ENCODE results near the gene EXOC6B. TPM values are rescaled to one million over a fixed set of nuclear protein-coding genes. Genes with fewer than 3 reads are reported as not detected.

Gene EXOC6B
- total RNA-seq, 4 donors from 2014 or later = 14.6 to 49.6 (median 19.3) TPM

GRCh38 chr2:72204786-72205503 is 620.9 kb downstream of the EXOC6B start:
- intact Hi-C loops (cut with DNase I; ENCODE audit: low total_unique reads) = no loop called here
- in situ Hi-C loops (cut with MboI; ENCODE audit: low sequenced_read_pairs in 4 of 4) = no loop called here
- peak in 1 of 2 donors; percentile 50 for ATAC-seq

GRCh38 chr2:72204156-72204785 is 621.6 kb downstream of the EXOC6B start:
- Histone ChIP-seq H3K36me3 (no peaks in the 10 kb centered on the region), H3K9me3 (no peaks in the 10 kb centered on the region), H3K4me1 (peaks cover 0 to 8% of the 10 kb centered on the region in 2 donors), H3K27ac (no peak overlapping the region), H3K4me3 (no peak overlapping the region), H3K27me3 (no peaks in the 10 kb centered on the region)
- intact Hi-C loops (cut with DNase I; ENCODE audit: low total_unique reads) (no loop called here), in situ Hi-C loops (cut with MboI; ENCODE audit: low sequenced_read_pairs in 4 of 4) (no loop called here)
- ATAC-seq = no peak
- TF ChIP-seq POLR2A (IDR thresholded peaks at IDR 0.05) (no peak), CTCF (IDR thresholded peaks at IDR 0.05 in 4 of 5, conservative IDR thresholded peaks at IDR 0.05 in 1 of 5) (no peak)
- DNase-seq = no peak

More at GRCh38 chr2:72204786-72205503, 620.9 kb downstream of the EXOC6B start:
- H3K9me3 ChIP-seq = no peaks in the 10 kb centered on the region
- H3K4me1 ChIP-seq = peaks cover 0 to 8% of the 10 kb centered on the region in 2 donors
- no peaks in the 10 kb centered on the region for H3K36me3 ChIP-seq
- DNase-seq = no peak
- H3K27ac ChIP-seq = no peak overlapping the region
- TF ChIP-seq POLR2A (IDR thresholded peaks at IDR 0.05) (no peak), CTCF (IDR thresholded peaks at IDR 0.05 in 4 of 5, conservative IDR thresholded peaks at IDR 0.05 in 1 of 5) (no peak)
- H3K4me3 ChIP-seq = no peak overlapping the region
- no peaks in the 10 kb centered on the region for H3K27me3 ChIP-seq

GRCh38 chr2:72198532-72199241 is 627.1 kb downstream of the EXOC6B start:
- in situ Hi-C loops (cut with MboI; ENCODE audit: low sequenced_read_pairs in 4 of 4) = no loop called here
- H3K27ac ChIP-seq = no peak overlapping the region
- ATAC-seq = no peak
- TF ChIP-seq CTCF (IDR thresholded peaks at IDR 0.05 in 4 of 5, conservative IDR thresholded peaks at IDR 0.05 in 1 of 5) = no peak
- no peak for TF ChIP-seq POLR2A (IDR thresholded peaks at IDR 0.05)
- intact Hi-C loops (cut with DNase I; ENCODE audit: low total_unique reads) = no loop called here
- H3K9me3 ChIP-seq = no peaks in the 10 kb centered on the region
- H3K36me3 ChIP-seq = no peaks in the 10 kb centered on the region
- H3K27me3 ChIP-seq = no peaks in the 10 kb centered on the region
- peaks cover 0 to 4% of the 10 kb centered on the region in 2 donors for H3K4me1 ChIP-seq
- no peak overlapping the region for H3K4me3 ChIP-seq
- no peak for DNase-seq

GRCh38 chr2:72193723-72194122 is 632.1 kb downstream of the EXOC6B start:
- TF ChIP-seq POLR2A (IDR thresholded peaks at IDR 0.05) (no peak), CTCF (IDR thresholded peaks at IDR 0.05 in 4 of 5, conservative IDR thresholded peaks at IDR 0.05 in 1 of 5) (no peak)
- no peak overlapping the region for H3K4me3 ChIP-seq
- no peaks in the 10 kb centered on the region for H3K9me3 ChIP-seq
- intact Hi-C loops (cut with DNase I; ENCODE audit: low total_unique reads) = no loop called here
- no peak for DNase-seq
- H3K36me3 ChIP-seq = no peaks in the 10 kb centered on the region
- H3K4me1 ChIP-seq = no peaks in the 10 kb centered on the region
- no peak for ATAC-seq
- in situ Hi-C loops (cut with MboI; ENCODE audit: low sequenced_read_pairs in 4 of 4) = no loop called here
- no peak overlapping the region for H3K27ac ChIP-seq
- no peaks in the 10 kb centered on the region for H3K27me3 ChIP-seq

Data from gastrocnemius medialis (tissue), 4 donors.